ENCODE results near the gene CA12. TPM values are rescaled to one million over a fixed set of nuclear protein-coding genes. Genes with fewer than 3 reads are reported as not detected.

Gene CA12
- total RNA-seq, 2 donors from 2014 or later: 1.2 to 2.1 TPM

DNA sequence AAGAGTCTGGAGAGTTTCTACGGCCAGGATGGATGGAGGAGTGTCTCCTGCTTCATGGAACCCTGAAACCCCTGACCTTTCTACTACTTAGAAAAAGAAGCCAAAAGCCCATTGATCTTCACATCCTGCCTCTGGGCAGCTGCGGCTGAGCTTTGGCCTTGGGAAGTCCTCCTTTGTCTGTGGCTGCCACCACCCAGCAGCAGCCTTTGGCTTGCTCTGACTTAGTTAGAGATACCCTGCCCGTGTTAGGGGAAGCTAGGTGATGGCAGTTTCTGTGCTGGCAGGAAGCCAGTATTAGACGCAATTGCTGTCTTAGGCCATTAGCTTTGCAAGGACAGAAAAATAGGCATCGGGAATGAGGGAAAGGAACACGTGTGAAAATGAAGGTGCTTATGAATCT is 85.5 kb downstream of the CA12 start:
- no peak for DNase-seq
- Mint-ChIP-seq H3K27ac (no peak overlapping the region), H3K4me1 (peaks cover 2% of the 10 kb centered on the region), H3K4me3 (no peak overlapping the region), H3K36me3 (ENCODE audit: low read depth) (peaks cover 27% of the 10 kb centered on the region), H3K27me3 (ENCODE audit: insufficient read depth) (no peaks in the 10 kb centered on the region), H3K9me3 (no peaks in the 10 kb centered on the region)
- H3K27ac ChIP-seq (ENCODE audit: low read depth, low read length): no peak overlapping the region
- no peaks in the 10 kb centered on the region for H3K9me3 ChIP-seq (ENCODE audit: control insufficient read depth, low read length)
- no peaks in the 10 kb centered on the region for H3K27me3 ChIP-seq (ENCODE audit: control insufficient read depth, insufficient read depth, low read length, poor library complexity, severe bottlenecking)
- H3K36me3 ChIP-seq (ENCODE audit: control insufficient read depth, insufficient read depth, low read length): no peaks in the 10 kb centered on the region
- 92 to 94% methylated on average over 6 of the region's 6 CpGs for WGBS, 2 experiments (ENCODE audit: insufficient coverage in 1 of 2, insufficient read length in 1 of 2)
- no peaks in the 10 kb centered on the region for H3K4me1 ChIP-seq (ENCODE audit: control insufficient read depth, insufficient read depth, low read length)
- no peak overlapping the region for H3K9ac ChIP-seq (ENCODE audit: extremely low read depth, low read length, poor library complexity, severe bottlenecking)
- TF ChIP-seq, protein P1, sequence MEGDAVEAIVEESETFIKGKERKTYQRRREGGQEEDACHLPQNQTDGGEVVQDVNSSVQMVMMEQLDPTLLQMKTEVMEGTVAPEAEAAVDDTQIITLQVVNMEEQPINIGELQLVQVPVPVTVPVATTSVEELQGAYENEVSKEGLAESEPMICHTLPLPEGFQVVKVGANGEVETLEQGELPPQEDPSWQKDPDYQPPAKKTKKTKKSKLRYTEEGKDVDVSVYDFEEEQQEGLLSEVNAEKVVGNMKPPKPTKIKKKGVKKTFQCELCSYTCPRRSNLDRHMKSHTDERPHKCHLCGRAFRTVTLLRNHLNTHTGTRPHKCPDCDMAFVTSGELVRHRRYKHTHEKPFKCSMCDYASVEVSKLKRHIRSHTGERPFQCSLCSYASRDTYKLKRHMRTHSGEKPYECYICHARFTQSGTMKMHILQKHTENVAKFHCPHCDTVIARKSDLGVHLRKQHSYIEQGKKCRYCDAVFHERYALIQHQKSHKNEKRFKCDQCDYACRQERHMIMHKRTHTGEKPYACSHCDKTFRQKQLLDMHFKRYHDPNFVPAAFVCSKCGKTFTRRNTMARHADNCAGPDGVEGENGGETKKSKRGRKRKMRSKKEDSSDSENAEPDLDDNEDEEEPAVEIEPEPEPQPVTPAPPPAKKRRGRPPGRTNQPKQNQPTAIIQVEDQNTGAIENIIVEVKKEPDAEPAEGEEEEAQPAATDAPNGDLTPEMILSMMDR (conservative IDR thresholded peaks at IDR 0.05): no peak
- H3K4me3 ChIP-seq (ENCODE audit: low read length): no peak overlapping the region

DNA sequence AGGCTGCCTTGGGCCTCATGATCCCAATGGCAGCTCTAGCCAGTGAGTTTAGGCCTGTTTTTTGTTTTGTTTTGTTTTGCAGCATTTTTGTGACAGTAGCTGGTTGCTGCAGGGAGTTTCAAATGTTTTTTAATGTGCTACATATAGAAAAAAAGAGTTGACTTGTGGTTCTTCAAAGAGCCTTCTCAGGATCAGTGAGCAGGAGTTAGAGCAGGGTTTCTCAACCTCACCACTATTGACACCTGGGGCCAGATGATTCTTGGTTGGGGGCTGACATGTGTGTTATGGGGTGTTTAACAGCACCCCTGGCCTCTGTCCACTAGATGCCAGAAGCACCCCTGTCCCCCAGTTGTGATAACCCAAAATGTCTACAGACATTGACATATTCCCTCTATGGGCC is 86.3 kb downstream of the CA12 start:
- H3K27me3 Mint-ChIP-seq (ENCODE audit: insufficient read depth): no peaks in the 10 kb centered on the region
- H3K4me3 Mint-ChIP-seq: no peak overlapping the region

GRCh38 chr15:63294359-63294758 is 87.3 kb downstream of the CA12 start:
- H3K27me3 Mint-ChIP-seq (ENCODE audit: insufficient read depth): no peaks in the 10 kb centered on the region
- no peaks in the 10 kb centered on the region for H3K4me1 Mint-ChIP-seq
- no peak for DNase-seq
- TF ChIP-seq, protein P1 (conservative IDR thresholded peaks at IDR 0.05): no peak
- H3K4me3 Mint-ChIP-seq: no peak overlapping the region
- no peaks in the 10 kb centered on the region for H3K27me3 ChIP-seq (ENCODE audit: control insufficient read depth, insufficient read depth, low read length, poor library complexity, severe bottlenecking)
- no peaks in the 10 kb centered on the region for H3K4me1 ChIP-seq (ENCODE audit: control insufficient read depth, insufficient read depth, low read length)
- no peak overlapping the region for H3K9ac ChIP-seq (ENCODE audit: extremely low read depth, low read length, poor library complexity, severe bottlenecking)
- H3K27ac Mint-ChIP-seq: no peak overlapping the region
- H3K27ac ChIP-seq (ENCODE audit: low read depth, low read length): no peak overlapping the region
- H3K9me3 ChIP-seq (ENCODE audit: control insufficient read depth, low read length): no peaks in the 10 kb centered on the region
- peaks cover 22% of the 10 kb centered on the region for H3K36me3 Mint-ChIP-seq (ENCODE audit: low read depth)
- 84 to 96% methylated on average over 3 of the region's 3 CpGs for WGBS, 2 experiments (ENCODE audit: insufficient coverage in 1 of 2, insufficient read length in 1 of 2)
- no peaks in the 10 kb centered on the region for H3K9me3 Mint-ChIP-seq
- no peaks in the 10 kb centered on the region for H3K36me3 ChIP-seq (ENCODE audit: control insufficient read depth, insufficient read depth, low read length)
- H3K4me3 ChIP-seq (ENCODE audit: low read length): no peak overlapping the region

More for the DNA sequence above, 86.3 kb downstream of the CA12 start:
- Mint-ChIP-seq H3K9me3 (no peaks in the 10 kb centered on the region), H3K36me3 (ENCODE audit: low read depth) (peaks cover 27% of the 10 kb centered on the region), H3K27ac (no peak overlapping the region), H3K4me1 (no peaks in the 10 kb centered on the region)
- no peak for DNase-seq
- Histone ChIP-seq H3K36me3 (ENCODE audit: control insufficient read depth, insufficient read depth, low read length) (no peaks in the 10 kb centered on the region), H3K27me3 (ENCODE audit: control insufficient read depth, insufficient read depth, low read length, poor library complexity, severe bottlenecking) (no peaks in the 10 kb centered on the region), H3K9ac (ENCODE audit: extremely low read depth, low read length, poor library complexity, severe bottlenecking) (no peak overlapping the region), H3K4me3 (ENCODE audit: low read length) (no peak overlapping the region), H3K9me3 (ENCODE audit: control insufficient read depth, low read length) (no peaks in the 10 kb centered on the region), H3K4me1 (ENCODE audit: control insufficient read depth, insufficient read depth, low read length) (no peaks in the 10 kb centered on the region), H3K27ac (ENCODE audit: low read depth, low read length) (no peak overlapping the region)
- TF ChIP-seq, protein P1 (conservative IDR thresholded peaks at IDR 0.05): no peak

All from endodermal cell (in vitro differentiated cells).